MCF 10A (cell line): ENCODE measurements around the gene C10orf143. TPM values are rescaled to one million over a fixed set of nuclear protein-coding genes. Genes with fewer than 3 reads are reported as not detected.

Experiments
- BruUV-seq: library from RNA; stranded (reverse); fragments of 400-500 nt; replicated peaks from 2 replicates; lab custom pipeline; 2021; lab: Mats Ljungman, UMichigan
- CTCF ChIA-PET: fragments of 300-600 bp; sonication (Branson Sonifier 250); formaldehyde crosslinking; extraction: SDS; loops from one replicate; lab custom pipeline; 2021; ENCODE audit warnings: antibody characterized with exemption, inconsistent platforms; lab: Yijun Ruan, JAX
- POLR2A ChIA-PET: fragments of 300-600, 350-650 bp; sonication (Branson Sonifier 250); formaldehyde crosslinking; extraction: SDS; loops from one replicate; lab custom pipeline; 2020; ENCODE audit warnings: antibody characterized with exemption, inconsistent platforms; lab: Yijun Ruan, JAX
- DNase-seq: peaks from one replicate; pipeline ENCODE4 v3.0.0-alpha.2; 2018; ENCODE audit not compliant: unreplicated experiment
- H3K27ac Mint-ChIP-seq: one replicate; pipeline ENCODE4 v1.8.0; 2022; ENCODE audit warnings: mild to moderate bottlenecking, low read depth, mixed read lengths; ENCODE audit not compliant: unreplicated experiment
- H3K27me3 Mint-ChIP-seq: one replicate; pipeline ENCODE4 v1.8.0; 2022; ENCODE audit warnings: mixed read lengths; ENCODE audit not compliant: insufficient read depth, unreplicated experiment
- H3K36me3 Mint-ChIP-seq: one replicate; pipeline ENCODE4 v1.8.0; 2022; ENCODE audit warnings: mild to moderate bottlenecking, moderate library complexity, mixed read lengths; ENCODE audit not compliant: insufficient read depth, unreplicated experiment
- H3K4me1 Mint-ChIP-seq: one replicate; pipeline ENCODE4 v1.8.0; 2022; ENCODE audit warnings: mixed read lengths; ENCODE audit not compliant: insufficient read depth, unreplicated experiment
- H3K4me3 Mint-ChIP-seq: one replicate; pipeline ENCODE4 v1.8.0; 2022; ENCODE audit warnings: mild to moderate bottlenecking, moderate library complexity, mixed read lengths; ENCODE audit not compliant: unreplicated experiment
- H3K9me3 Mint-ChIP-seq: one replicate; pipeline ENCODE4 v1.8.0; 2022; ENCODE audit warnings: mixed read lengths; ENCODE audit not compliant: unreplicated experiment
- intact Hi-C: fragments of 100-400 bp; cut with micrococcal nuclease; formaldehyde crosslinking; loops from 2 replicates; pipeline ENCODE4 v1.14.1; 2022
- total RNA-seq: library from RNA; stranded (reverse); gene quantifications from 2 replicates; pipeline ENCODE4 v1.2.3, GENCODE V29; 2022
- TF ChIP-seq, protein P1 (sequence below): fragments of 200-600 bp; IDR thresholded peaks from one replicate; pipeline ENCODE4 v1.8.0; 2022; ENCODE audit warnings: antibody characterized with exemption, mild to moderate bottlenecking; ENCODE audit not compliant: unreplicated experiment

The C10orf143 gene
- total RNA-seq, 1 experiment from 2014 or later, result 4.9 TPM

DNA sequence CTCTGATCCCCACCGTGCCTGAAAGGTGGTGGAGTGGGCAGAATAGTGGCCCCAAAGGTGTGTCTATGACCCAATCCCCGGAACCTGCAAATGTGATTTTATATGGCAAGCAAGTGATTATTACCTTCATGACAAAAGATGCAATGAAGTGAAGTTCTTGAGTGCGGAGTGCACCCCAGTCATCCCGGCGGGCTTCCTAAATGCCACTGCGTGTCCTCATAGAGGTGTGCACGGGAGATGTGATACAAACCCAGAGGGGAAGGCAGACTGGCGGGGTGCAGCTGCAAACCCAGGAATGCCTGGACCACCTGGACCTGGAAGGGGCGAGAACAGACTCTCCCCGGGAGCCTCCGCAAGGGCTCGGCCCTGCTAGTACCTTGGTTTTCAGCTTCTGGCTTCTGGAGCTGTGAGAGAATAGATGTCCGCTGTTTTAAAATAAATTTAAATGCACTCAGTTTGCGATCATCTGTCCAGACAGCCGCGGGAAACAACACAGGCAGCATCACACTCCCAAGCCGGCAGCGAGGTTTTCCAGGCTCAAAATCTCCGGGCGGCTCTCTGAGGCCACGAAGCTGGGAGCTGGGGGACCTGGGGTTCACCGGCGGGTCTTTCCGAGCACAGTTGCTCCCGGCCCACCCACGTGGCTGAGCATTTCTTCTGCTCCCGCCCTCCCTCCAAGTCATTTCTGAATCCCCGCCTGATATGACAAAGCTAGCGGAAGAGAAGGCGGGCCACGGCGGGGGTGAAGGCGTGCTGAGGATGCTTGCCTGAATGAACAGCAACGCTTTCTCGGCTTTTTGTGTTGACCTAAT lies 96.2 kb downstream of the C10orf143 start:
- Mint-ChIP-seq H3K27me3 (no peaks in the 10 kb centered on the region), H3K27ac (no peak overlapping the region), H3K4me3 (no peak overlapping the region), H3K36me3 (no peaks in the 10 kb centered on the region), H3K4me1 (no peaks in the 10 kb centered on the region), H3K9me3 (no peaks in the 10 kb centered on the region)
- no peak for DNase-seq
- TF ChIP-seq, protein P1, sequence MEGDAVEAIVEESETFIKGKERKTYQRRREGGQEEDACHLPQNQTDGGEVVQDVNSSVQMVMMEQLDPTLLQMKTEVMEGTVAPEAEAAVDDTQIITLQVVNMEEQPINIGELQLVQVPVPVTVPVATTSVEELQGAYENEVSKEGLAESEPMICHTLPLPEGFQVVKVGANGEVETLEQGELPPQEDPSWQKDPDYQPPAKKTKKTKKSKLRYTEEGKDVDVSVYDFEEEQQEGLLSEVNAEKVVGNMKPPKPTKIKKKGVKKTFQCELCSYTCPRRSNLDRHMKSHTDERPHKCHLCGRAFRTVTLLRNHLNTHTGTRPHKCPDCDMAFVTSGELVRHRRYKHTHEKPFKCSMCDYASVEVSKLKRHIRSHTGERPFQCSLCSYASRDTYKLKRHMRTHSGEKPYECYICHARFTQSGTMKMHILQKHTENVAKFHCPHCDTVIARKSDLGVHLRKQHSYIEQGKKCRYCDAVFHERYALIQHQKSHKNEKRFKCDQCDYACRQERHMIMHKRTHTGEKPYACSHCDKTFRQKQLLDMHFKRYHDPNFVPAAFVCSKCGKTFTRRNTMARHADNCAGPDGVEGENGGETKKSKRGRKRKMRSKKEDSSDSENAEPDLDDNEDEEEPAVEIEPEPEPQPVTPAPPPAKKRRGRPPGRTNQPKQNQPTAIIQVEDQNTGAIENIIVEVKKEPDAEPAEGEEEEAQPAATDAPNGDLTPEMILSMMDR, result no peak
- POLR2A ChIA-PET, result no interaction called here
- CTCF ChIA-PET, result no interaction called here
- intact Hi-C loops, result no loop called here
- BruUV-seq, result no TSS peak

Other genes starting within 250 kb of the C10orf143 start
- gene EBF3, start 146.6 kb downstream of the C10orf143 start, total RNA-seq, result not detected in 2 replicates
- gene GLRX3, start 25.6 kb upstream of the C10orf143 start, total RNA-seq, result 154 and 177 TPM in 2 replicates